Body of pancreas (tissue), 4 donors: Measurements from ENCODE around the gene FOXB1.

Experiments
- CTCF ChIP-seq, 7 experiments: fragments of 450-650 bp in 4 of 7; fragments of 200-600 bp in 3 of 7; sonication (generic) in 3 of 7; IDR thresholded peaks; one replicate each; pipeline ENCODE4 v1.5.1; 2016 to 2019; ENCODE audit warnings: antibody characterized with exemption in 7 of 7
- POLR2A ChIP-seq, 3 donors: fragments of 450-650 bp; IDR thresholded peaks; one replicate each; pipeline ENCODE4 v1.6.1; 2016; ENCODE audit warnings: antibody characterized with exemption in 3 of 3, mild to moderate bottlenecking in 2 of 3

GRCh38 chr15:59998950-59999611, 5.0 kb upstream of the FOXB1 start:
- TF ChIP-seq CTCF (IDR thresholded peaks at IDR 0.05), result no peak
- TF ChIP-seq POLR2A (IDR thresholded peaks at IDR 0.05), result no peak
